Measurements from ENCODE around the gene CCDC180.

CCDC180 gene

DNA sequence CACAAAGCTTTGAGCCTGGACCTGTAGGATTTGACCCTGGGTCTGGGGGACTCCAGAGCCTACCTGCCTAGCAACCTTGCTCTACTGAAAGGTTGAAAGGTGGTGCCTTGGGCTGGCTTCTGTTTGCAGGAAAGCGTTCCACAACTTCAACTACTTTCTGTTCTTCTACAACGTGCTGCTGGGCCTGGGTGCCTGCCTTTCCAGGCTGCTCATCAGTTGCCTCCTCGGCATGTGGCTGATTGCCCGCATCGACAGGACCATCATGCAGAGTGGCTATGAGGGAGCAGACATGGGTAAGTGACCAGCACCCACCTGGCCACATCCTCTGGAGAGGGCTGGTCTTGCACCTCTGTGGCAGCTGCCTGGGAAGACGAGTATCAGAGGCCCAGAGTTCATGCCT, 13.6 kb upstream of the CCDC180 start:
- no peaks in the 10 kb centered on the region for H3K36me3 ChIP-seq (ENCODE audit: insufficient read depth, low read length)
- no peak overlapping the region for H3K9ac ChIP-seq (ENCODE audit: low read depth, low read length)
- H3K27me3 ChIP-seq (ENCODE audit: control insufficient read depth, insufficient read depth, low read length): no peaks in the 10 kb centered on the region
- no peaks in the 10 kb centered on the region for H3K9me3 ChIP-seq (replicated peaks; ENCODE audit: low read length)
- no peak overlapping the region for H3K4me2 ChIP-seq (ENCODE audit: low read length)
- peaks cover 16% of the 10 kb centered on the region for H3K4me1 ChIP-seq (ENCODE audit: control insufficient read depth, insufficient read depth, low read length)
- H3K4me3 ChIP-seq (ENCODE audit: low read length): no peak overlapping the region

DNA sequence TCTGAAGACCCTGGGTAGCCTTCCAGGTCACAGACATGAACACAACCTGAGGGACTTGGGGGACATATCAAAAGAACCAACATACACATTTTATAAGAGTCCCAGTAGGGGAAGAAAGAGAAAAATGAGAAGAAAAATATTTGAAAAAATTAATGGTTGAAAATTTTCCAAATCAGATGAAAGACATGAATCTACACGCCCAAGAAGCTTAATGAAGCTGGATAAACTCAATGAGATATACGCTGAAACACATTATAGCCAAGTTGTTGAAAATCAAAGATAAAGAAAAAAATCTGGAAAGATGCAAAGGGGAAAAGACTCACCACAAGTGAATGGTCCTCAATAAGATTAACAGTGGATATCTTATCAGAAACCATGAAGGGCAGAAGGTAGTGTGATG, 9.6 kb upstream of the CCDC180 start:
- Histone ChIP-seq H3K36me3 (ENCODE audit: insufficient read depth, low read length) (no peaks in the 10 kb centered on the region), H3K4me2 (ENCODE audit: low read length) (no peak overlapping the region), H3K9me3 (replicated peaks; ENCODE audit: low read length) (no peaks in the 10 kb centered on the region), H3K27me3 (ENCODE audit: control insufficient read depth, insufficient read depth, low read length) (no peaks in the 10 kb centered on the region), H3K9ac (ENCODE audit: low read depth, low read length) (no peak overlapping the region), H3K4me1 (ENCODE audit: control insufficient read depth, insufficient read depth, low read length) (peaks cover 13% of the 10 kb centered on the region), H3K4me3 (ENCODE audit: low read length) (no peak overlapping the region)

DNA sequence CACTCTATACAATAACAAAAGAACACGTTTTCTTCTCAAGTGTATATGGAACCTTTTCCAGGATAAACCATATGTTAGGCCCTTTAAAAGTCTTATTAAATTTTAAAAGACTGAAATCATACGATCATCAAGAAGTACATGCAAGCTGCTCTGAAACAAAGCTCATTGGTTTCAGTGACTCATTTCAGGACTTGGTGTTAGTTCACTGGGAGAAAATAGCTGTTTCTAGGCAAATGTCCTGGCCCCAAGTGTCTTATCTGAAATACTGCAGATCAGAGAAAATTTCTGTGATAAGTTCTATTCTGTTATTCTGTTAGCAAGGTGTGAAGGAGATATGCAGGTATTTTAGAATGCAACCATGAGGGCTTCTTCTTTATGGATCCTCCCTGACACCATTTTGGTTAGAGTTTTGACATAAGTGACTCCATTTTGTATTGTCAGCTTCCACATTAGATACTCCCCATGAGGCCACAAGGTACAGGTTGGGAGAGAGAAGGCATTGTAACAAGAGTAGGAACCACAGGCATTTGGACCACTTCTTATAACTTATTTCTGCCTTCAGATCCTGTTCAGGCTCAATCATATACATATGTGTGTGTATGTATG, 7.5 kb upstream of the CCDC180 start:
- H3K36me3 ChIP-seq (ENCODE audit: insufficient read depth, low read length): no peaks in the 10 kb centered on the region
- no peak overlapping the region for H3K4me3 ChIP-seq (ENCODE audit: low read length)
- H3K9me3 ChIP-seq (replicated peaks; ENCODE audit: low read length): no peaks in the 10 kb centered on the region
- no peaks in the 10 kb centered on the region for H3K4me1 ChIP-seq (ENCODE audit: control insufficient read depth, insufficient read depth, low read length)
- no peaks in the 10 kb centered on the region for H3K27me3 ChIP-seq (ENCODE audit: control insufficient read depth, insufficient read depth, low read length)
- no peak overlapping the region for H3K9ac ChIP-seq (ENCODE audit: low read depth, low read length)
- no peak overlapping the region for H3K4me2 ChIP-seq (ENCODE audit: low read length)

DNA sequence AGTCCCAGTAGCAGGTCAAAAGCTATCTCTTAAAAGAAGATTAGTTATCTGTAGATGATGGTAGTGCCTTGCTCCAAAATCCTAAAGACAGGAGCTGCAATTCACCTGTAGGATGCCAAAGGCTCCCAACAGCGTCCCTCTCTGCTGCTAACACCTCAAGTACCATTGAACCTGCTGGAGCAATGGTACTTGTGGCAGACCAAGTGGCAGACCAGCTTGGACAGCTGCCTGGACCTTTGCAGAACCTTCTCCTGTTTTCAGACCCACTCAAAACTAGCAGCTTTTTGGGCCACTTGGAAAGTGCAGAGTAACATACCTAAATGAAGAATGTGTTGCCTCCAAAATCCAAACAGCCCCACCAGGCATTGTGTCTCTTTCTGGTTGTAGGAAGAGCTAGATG, 6.9 kb upstream of the CCDC180 start:
- Histone ChIP-seq H3K4me1 (ENCODE audit: control insufficient read depth, insufficient read depth, low read length) (no peaks in the 10 kb centered on the region), H3K27me3 (ENCODE audit: control insufficient read depth, insufficient read depth, low read length) (no peaks in the 10 kb centered on the region), H3K9ac (ENCODE audit: low read depth, low read length) (no peak overlapping the region), H3K36me3 (ENCODE audit: insufficient read depth, low read length) (no peaks in the 10 kb centered on the region), H3K4me3 (ENCODE audit: low read length) (no peak overlapping the region), H3K9me3 (replicated peaks; ENCODE audit: low read length) (no peaks in the 10 kb centered on the region), H3K4me2 (ENCODE audit: low read length) (no peak overlapping the region)

DNA sequence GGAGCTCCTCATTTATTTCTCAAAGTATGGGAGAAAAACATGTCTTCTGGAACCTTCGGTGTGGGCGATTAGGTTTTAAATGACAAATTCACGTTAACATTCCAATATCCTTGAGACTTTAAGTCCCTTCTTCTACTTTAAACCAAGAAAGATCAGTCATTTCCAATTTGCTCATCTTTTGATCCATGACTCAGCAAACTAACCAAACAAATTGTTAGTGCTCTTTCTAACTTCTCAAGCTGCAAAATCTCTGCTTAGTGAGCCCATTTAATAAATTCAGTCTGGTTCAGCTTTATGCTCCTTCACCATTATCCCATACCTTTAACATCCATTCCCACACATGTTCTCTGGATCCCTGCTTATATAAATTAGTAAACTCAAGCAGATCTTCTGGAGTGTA, 5.5 kb upstream of the CCDC180 start:
- Histone ChIP-seq H3K9me3 (replicated peaks; ENCODE audit: low read length) (no peaks in the 10 kb centered on the region), H3K4me3 (ENCODE audit: low read length) (no peak overlapping the region), H3K36me3 (ENCODE audit: insufficient read depth, low read length) (no peaks in the 10 kb centered on the region), H3K27me3 (ENCODE audit: control insufficient read depth, insufficient read depth, low read length) (no peaks in the 10 kb centered on the region), H3K9ac (ENCODE audit: low read depth, low read length) (no peak overlapping the region), H3K4me1 (ENCODE audit: control insufficient read depth, insufficient read depth, low read length) (peaks cover 4% of the 10 kb centered on the region), H3K4me2 (ENCODE audit: low read length) (no peak overlapping the region)

DNA sequence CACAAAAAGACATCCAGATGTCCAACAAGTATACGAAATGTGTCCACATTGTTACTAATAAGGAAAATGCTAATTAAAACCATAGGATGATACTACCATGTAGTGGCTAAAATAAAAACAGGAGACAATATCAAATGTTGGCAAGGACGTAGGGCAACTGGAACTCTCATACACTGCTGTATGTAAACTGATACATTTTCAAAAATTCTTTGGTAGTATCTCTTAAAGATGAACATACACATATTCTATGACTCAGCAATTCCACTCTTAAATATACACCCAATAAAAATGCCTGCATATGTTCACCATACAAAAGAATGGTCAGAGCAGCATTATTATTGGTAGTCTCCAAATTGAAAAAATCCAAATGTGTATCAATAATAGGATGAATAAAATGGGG, 2.9 kb upstream of the CCDC180 start:
- Histone ChIP-seq H3K4me3 (ENCODE audit: low read length) (no peak overlapping the region), H3K9me3 (replicated peaks; ENCODE audit: low read length) (no peaks in the 10 kb centered on the region), H3K9ac (ENCODE audit: low read depth, low read length) (no peak overlapping the region)

DNA sequence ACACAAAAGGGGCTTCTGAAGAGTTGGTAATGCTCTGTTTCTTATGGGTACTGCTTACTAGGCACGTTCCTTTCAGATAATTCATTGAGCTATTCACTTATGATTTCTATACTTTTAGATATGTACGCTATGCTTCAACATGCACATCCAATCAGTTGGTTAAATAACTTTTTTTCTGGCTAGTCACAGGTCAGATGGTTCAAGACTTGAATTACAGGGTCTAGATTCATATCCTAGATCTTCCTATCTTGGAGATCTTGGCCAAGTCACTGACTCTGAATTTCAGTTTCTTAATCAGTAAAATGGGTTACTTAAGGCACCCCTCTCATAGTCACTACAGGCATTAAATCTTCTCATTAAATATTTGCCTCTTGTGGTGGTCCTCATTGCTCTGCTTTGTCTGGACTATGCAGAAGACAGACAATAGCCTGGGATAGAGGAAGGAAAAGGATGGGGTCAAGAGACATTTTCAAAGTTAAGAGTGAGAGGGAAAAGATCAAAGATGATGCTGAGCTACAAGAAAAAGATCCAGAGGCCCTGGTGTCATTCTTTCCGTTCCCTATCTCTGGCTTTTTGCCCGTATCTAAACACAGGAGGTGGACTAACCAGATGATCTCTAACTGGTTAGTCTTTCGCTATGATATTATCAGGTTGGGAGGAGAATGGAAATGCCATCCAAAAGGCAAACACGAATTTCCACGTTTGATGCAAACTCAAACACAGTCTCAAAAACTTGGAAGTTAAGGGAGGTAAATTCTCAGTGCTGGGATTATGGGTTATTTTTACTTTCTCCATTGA, 1.8 kb upstream of the CCDC180 start:
- H3K4me2 ChIP-seq (ENCODE audit: low read length): no peak overlapping the region
- no peaks in the 10 kb centered on the region for H3K9me3 ChIP-seq (replicated peaks; ENCODE audit: low read length)
- H3K4me3 ChIP-seq (ENCODE audit: low read length): no peak overlapping the region
- H3K36me3 ChIP-seq (ENCODE audit: insufficient read depth, low read length): no peaks in the 10 kb centered on the region
- H3K27me3 ChIP-seq (ENCODE audit: control insufficient read depth, insufficient read depth, low read length): no peaks in the 10 kb centered on the region
- peaks cover 26% of the 10 kb centered on the region for H3K4me1 ChIP-seq (ENCODE audit: control insufficient read depth, insufficient read depth, low read length)
- H3K9ac ChIP-seq (ENCODE audit: low read depth, low read length): no peak overlapping the region

More for the DNA sequence above, 2.9 kb upstream of the CCDC180 start:
- Histone ChIP-seq H3K4me1 (ENCODE audit: control insufficient read depth, insufficient read depth, low read length) (peaks cover 26% of the 10 kb centered on the region), H3K27me3 (ENCODE audit: control insufficient read depth, insufficient read depth, low read length) (no peaks in the 10 kb centered on the region), H3K36me3 (ENCODE audit: insufficient read depth, low read length) (no peaks in the 10 kb centered on the region), H3K4me2 (ENCODE audit: low read length) (no peak overlapping the region)

DNA sequence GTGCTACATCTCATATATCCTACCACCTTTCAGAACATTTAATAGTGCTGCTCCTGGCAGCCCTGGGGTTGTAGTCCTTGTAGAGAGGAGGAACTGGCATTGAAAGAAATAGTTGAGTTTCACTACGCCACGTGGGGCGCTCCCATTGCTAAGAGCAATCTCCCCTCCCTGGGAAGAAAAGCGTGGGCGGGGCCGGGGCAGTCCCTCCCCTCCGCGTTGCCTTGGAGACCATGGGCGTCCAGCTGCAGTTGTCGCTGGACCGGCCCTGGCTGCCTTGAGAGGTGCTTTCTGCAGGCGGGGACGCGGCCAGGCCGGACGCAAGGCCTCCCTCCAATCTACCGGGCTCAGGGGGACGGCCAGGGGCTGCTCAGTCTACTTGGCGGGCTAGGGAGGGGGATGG, 368 bp upstream of the CCDC180 start:
- peak overlapping the region; percentile 43 for H3K4me3 ChIP-seq (ENCODE audit: low read length)
- no peaks in the 10 kb centered on the region for H3K9me3 ChIP-seq (replicated peaks; ENCODE audit: low read length)
- no peak overlapping the region for H3K9ac ChIP-seq (ENCODE audit: low read depth, low read length)
- no peaks in the 10 kb centered on the region for H3K36me3 ChIP-seq (ENCODE audit: insufficient read depth, low read length)
- H3K4me2 ChIP-seq (ENCODE audit: low read length): peak overlapping the region; percentile 66
- H3K27me3 ChIP-seq (ENCODE audit: control insufficient read depth, insufficient read depth, low read length): no peaks in the 10 kb centered on the region
- peaks cover 26% of the 10 kb centered on the region for H3K4me1 ChIP-seq (ENCODE audit: control insufficient read depth, insufficient read depth, low read length)

DNA sequence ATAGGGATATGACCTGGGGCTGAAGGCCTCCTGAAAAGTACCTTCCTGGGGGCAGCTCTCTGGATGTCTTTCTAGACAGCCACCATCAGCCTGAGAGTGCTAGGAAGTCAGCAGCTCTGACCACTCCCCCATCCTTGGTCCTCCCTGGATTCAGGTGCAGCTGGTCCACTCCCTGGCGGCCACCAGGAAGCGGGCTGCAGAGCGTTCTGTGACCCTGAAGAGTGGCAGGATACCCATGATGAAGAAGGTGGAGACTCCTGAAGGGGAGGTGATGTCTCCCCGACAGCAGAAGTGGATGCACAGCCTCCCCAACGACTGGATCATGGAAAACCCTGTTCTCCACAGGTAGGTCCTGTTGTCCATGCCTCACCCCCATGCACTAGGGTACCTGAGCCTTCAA, 1.8 kb downstream of the CCDC180 start:
- Histone ChIP-seq H3K4me2 (ENCODE audit: low read length) (no peak overlapping the region), H3K27me3 (ENCODE audit: control insufficient read depth, insufficient read depth, low read length) (no peaks in the 10 kb centered on the region), H3K9ac (ENCODE audit: low read depth, low read length) (no peak overlapping the region), H3K4me1 (ENCODE audit: control insufficient read depth, insufficient read depth, low read length) (peaks cover 26% of the 10 kb centered on the region), H3K9me3 (replicated peaks; ENCODE audit: low read length) (no peaks in the 10 kb centered on the region), H3K36me3 (ENCODE audit: insufficient read depth, low read length) (no peaks in the 10 kb centered on the region), H3K4me3 (ENCODE audit: low read length) (no peak overlapping the region)

DNA sequence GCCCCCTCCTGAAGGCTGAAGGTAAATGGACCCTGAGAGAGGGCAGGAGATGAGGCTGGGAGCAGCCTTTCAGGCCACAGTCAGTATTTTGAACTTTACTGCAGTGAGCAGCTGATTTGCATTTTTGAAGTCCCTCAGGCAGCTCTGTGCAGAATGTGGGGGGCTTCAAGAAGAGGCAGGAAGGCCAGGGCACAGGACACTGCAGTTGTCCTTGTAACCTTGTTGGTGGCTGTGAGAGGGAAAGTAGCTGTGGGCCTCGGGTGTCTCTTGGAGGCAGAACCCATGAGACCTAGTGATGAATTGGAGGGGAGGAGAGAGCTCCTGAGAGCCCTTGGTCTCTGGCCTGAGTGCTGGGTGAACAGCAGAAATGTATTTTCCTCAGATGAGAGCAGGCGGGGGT, 2.6 kb downstream of the CCDC180 start:
- no peak overlapping the region for H3K4me2 ChIP-seq (ENCODE audit: low read length)
- no peak overlapping the region for H3K9ac ChIP-seq (ENCODE audit: low read depth, low read length)
- H3K36me3 ChIP-seq (ENCODE audit: insufficient read depth, low read length): no peaks in the 10 kb centered on the region
- no peaks in the 10 kb centered on the region for H3K9me3 ChIP-seq (replicated peaks; ENCODE audit: low read length)
- H3K27me3 ChIP-seq (ENCODE audit: control insufficient read depth, insufficient read depth, low read length): no peaks in the 10 kb centered on the region
- H3K4me3 ChIP-seq (ENCODE audit: low read length): no peak overlapping the region
- H3K4me1 ChIP-seq (ENCODE audit: control insufficient read depth, insufficient read depth, low read length): peaks cover 26% of the 10 kb centered on the region

DNA sequence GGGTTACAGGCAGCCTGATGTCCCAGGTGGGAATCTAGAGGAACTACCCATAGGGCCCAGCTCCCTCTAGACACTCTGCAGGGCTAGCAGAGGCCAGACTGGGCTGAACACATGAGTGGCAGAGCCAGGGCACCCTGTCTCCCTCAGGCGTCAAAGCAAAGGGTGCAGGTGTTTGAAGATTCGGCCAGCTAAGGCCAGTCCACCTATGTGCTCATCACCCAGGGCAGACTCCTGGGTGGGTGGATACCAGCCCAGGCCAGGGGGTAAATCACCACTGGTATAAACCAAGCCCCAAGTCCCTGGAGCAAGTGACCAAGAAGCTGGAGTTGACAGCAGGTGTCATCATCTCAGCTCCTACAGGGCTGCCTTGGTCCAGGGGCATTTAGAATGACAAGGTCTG, 3.4 kb downstream of the CCDC180 start:
- H3K9ac ChIP-seq (ENCODE audit: low read depth, low read length): no peak overlapping the region
- no peak overlapping the region for H3K4me2 ChIP-seq (ENCODE audit: low read length)
- peaks cover 26% of the 10 kb centered on the region for H3K4me1 ChIP-seq (ENCODE audit: control insufficient read depth, insufficient read depth, low read length)
- H3K27me3 ChIP-seq (ENCODE audit: control insufficient read depth, insufficient read depth, low read length): no peaks in the 10 kb centered on the region
- H3K4me3 ChIP-seq (ENCODE audit: low read length): no peak overlapping the region
- no peaks in the 10 kb centered on the region for H3K9me3 ChIP-seq (replicated peaks; ENCODE audit: low read length)
- H3K36me3 ChIP-seq (ENCODE audit: insufficient read depth, low read length): no peaks in the 10 kb centered on the region

All from skeletal muscle satellite cell (primary cell).